GM21526 (cell line): Measurements from ENCODE around the gene DSCAM.

Experiments used
- ATAC-seq: cut with Tn5 transposase; IDR thresholded peaks from one replicate; pipeline ENCODE4 v1.9.1; 2021; ENCODE audit warnings: moderate library complexity; ENCODE audit not compliant: unreplicated experiment, low FRiP score

The DSCAM gene

DNA sequence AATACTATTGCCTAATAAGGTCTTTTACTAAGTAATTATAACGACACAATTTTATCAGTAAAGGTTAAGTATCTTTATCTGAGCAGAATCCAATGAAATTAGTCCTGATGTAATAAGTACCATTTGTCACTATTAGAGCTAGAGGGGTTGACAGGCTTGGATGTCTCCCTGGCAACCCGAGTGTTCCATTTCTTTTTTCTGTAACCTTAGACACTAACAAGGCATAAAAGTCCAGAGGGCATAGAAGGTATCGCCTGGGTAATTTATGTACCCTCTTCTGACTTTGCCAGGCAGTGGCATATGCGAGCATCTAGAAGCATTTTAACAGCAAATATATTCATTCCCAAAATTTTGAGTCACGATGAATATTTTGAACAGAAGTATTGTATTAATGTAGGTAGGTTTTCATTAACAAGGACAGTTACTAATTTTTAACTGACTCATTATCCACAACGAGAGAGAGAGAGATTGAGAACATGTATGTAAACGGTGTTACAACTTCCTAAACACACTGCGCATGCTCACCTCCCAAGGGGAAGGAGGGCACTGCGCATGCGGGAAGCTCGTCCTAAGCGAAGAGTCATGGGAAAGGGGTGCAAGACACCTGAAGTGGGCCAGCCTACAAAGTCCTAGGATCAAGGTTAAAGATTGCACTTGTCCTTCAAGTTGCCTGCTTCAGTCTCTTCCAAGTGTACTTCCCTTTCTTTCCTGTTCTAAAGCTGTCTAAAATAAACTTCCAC is 423.9 kb downstream of the DSCAM start:
- no peak for ATAC-seq

DNA sequence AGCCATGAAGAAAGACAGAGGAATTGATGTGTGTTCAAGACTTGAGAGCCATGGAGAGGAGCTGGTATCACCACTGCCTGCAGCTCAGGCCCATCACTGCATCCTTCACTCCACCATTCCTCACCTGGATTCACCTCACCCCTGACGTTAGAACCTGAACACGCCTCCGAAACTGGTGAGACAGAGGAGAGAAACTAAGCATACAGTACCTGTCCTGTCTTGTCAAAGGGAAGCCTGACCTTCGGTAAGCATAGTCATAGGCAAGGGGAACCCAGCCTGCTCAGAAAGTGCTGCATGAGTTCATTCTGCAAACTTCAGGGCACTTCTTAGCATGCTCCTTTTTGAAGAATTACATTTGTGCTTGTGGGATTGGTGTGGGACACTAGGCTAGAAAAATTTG is 425.8 kb downstream of the DSCAM start:
- no peak for ATAC-seq

DNA sequence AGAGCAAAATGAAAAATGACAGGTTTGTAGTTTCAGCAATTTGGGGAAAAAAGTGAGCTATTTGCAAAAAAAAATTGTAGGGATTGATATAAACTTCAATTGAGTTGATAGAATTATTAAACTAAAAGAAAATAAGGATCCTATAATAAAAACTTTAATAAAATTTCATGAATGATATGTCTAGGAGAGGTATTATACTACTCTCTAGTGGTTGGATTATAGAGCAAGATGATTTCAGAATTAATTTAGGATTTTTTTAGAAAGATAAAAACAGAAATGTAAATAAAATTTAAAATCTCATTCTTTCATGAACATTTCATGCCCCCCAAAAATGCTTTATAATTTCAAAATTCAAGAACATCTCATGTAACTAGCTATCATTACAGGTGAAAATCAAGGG is 430.4 kb downstream of the DSCAM start:
- no peak for ATAC-seq

DNA sequence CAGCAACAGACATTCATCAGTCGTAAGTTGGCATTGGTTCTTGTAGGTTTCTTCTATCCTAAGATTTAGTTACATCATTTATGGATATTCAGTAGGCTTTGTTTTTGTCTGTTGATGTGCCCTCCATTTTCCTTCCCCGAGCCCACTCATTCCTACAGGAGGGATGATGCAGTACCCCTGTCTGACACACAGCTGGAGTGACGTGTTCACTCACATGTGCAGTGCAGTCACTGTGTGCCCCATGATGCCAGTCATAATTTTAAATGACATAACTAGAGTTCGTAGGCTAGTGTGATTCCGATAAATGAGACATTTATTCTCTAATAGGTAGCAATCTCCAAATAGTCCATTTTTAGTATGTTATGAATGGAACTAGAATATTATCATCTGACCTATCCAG is 438.4 kb downstream of the DSCAM start:
- ATAC-seq, result no peak

DNA sequence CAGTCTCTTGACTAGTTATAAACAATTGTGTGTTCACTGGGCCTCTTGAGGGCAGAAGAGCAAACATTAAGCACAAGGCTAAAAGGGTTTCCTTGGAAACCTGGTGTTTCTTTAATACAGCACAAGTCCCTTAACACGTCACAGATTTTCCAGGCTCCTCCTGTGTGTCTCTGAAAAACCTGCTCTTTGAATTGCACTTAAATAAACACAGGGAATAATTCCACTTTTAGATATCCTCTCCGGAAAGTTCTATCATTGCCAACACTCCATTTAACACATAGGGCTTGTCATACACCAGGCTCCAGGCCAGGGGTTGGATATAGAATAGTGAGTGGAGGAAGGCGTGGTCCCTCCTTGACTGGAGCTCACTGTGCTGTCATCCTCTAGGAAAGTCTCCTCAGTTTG is 442.6 kb downstream of the DSCAM start:
- ATAC-seq, result no peak

DNA sequence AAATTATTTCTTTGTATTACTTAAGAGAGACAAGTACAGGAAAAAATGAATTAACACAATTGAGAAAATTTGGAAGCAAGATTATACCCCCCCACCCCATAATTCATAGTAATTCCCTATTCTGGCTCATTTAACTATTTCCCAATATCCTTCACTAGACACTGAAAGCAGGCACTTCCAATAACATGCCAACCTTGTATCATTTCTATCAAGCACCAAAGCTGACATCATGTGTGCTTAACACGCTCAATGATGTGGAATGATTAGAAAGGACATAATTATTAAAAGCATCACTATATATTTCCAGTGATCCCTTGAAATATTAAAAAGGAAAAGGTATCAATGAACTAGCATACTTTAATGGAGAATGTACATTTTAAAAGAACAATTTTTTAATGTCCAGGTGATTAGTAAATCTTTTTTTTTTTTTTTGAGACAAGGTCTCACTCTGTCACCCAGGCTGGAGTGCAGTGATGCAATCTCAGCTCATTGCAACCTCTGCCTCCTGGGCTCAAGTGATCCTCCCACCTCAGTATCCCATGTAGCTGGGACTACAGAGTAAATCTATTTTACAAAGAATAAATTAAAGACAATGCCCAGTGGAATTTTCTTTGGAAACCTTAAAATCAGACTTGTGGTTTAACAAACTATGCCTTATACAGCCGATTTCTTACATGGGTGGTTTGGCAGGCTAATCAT is 443.9 kb downstream of the DSCAM start:
- ATAC-seq, result no peak

DNA sequence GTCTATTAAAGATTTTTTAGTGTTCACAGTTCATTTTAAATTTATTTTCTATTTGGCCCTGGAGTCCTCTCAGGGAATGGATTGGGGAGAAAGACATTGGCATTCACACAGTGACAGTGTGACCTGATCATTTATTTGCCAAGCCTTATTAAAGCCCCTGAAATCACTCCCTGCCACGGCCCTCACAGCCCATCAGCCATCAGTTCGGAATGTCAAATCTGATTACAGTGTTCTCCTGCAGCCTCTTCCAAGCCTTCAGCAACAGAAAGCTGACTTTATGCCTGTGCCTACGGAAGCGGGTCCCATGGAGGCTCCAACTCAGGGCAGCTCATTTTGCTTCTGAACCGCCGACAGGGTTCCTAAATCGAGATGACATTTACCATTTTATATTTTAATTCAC is 451.2 kb downstream of the DSCAM start:
- no peak for ATAC-seq

DNA sequence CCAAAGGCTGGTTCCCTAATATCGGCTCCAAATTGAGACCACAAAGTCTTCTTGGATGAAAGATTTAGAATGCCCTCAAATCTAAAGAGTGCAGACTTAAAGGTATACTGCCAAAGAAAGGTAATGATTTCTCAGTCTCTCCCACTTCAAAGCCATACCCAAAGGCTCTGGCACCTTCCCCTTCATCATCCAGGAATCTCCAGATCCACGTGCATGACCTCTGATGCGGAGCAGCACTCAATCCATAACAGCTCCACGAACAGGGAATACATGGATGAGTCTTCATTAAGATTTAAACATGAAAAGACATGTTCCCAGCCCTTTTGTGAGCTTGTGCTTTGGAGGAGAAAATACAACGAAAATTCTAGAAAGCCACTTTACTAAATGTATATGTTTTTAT is 453.9 kb downstream of the DSCAM start:
- ATAC-seq, result no peak

DNA sequence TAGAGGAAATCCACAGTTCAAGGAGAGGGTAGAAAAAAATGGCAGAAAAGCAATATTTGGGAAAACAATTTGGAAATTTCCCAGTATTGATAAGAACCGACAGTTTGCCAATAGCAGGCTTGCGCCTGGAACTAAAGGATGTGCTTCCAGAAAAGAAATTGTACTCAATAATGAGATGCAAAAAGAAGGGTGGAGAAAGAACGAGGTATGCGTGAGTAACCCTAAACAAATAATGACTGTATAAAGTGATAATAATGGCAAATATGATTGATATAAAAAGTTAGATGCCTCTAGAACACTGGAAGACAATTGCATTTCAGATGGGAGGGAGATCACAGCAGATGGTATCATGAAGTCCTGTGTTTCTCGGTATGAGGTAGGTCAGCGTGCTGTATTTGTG is 458.9 kb downstream of the DSCAM start:
- ATAC-seq, result no peak

DNA sequence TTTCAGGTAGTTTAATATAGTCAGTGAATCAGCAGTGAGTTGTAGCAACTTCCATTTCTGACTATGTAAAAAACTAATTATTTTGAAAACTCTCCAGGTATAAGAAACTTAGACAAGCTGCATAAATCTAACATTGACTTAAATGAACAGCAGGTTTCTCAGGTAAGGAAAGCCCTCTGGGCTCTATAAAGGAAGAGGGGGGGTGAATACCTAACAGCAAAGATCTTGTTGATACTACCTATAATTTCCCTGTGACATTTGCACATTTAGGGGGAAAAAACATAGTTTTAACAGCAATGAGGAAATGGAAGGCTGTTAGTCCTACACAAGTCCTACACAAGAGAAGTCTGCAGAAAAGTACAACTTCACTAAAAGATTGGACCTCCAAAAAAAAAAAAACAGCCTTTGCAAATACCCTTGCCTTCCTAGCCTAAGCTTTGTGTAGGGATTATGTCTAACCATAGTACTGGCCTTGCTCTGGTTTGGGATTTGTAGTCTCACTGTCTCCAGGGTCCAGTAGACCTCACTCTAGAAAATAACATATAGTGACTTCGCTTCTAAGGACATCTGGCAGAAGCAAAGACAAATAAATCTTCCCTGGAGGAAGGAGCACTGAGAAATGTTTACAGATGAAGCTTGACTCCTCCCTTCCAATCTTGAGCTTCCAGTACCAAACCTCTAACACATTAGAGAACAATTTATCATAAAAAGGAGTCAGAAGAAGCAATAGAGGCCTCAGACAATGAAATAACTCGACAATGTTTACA is 459.8 kb downstream of the DSCAM start:
- no peak for ATAC-seq

DNA sequence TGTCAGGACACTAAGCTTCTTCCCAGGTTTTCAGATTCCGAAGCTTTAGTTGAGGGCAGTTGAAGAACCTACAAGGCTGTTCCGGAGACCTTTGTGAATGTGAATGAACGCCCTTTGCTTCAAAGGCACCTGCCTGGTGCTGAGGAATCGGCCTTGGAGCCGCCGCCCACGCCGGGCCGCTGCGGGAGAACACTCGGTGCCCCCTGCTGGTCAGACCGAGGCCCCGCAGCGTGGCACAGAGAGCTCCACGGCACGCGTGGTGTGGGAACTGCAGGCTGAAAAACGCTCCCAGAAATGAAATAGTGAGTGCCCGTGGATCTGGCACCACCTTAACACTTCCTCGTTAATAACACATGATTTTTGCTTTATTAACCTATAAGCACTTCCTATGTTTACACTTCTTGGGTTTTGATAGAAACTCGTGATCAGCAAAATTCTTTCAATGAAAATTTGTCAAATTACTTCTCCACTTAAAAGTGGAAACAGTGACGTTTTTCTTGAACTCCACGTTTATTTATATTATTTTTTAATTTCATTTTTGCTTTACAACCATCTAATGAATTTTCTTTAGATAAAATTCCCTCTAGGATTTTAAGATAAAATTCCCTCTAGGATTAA is 460.6 kb downstream of the DSCAM start:
- ATAC-seq, result no peak

DNA sequence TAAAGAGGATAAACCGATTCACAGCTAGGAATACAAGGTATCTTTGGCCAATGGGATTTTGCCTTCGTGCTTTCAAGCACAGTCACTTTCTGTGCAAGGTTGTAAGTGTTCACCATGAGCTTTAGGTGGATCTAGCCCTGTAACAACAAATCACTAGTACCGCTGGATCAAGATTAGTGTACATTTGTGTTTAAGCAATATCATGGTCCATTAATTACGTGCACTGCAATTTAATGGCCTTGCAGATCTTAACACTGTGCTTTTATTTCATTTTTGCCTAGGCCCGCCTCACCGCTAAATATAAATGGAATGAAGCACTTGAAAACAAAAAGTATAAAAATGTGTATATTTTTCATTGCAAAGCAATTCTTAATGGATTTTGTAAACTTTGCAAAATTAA is 461.1 kb downstream of the DSCAM start:
- no peak for ATAC-seq

DNA sequence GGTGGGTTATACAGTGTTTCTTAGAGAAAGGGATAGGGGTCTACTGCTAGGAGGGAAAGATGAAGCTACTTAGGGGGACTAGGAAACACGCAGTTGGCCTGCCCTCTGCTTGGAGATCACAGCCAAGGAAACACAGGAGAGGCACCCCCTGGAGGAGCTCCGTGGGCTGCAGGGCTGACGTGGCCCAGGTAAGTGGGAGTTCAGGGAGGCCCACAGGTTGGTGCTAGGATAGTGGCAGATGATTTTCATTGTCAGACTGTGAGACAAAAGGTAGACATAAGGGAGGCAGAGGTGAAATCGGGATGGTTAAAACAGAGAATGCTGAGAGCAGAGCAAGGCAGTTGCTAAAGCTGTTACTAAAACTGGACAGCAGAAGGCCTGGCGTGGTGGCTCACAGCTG is 463.0 kb downstream of the DSCAM start:
- no peak for ATAC-seq

DNA sequence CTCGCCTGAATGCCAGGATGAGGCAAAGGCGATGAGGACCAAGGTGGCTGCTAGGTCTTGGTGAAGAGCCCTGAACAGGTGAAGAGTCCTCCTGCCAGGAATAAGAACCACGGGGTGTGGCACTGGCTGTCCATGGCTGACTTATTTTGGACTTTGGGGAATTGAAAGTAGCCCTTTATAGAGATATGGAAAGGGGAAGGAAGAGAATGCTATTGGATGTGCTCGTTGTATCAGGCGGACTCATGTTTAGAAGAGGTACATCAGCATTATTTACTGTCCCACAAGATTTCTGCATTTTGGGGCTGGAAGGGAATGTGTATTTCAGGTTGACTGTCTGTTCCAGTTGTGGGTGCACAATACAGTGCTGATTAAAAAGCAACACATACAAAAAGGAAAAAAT is 465.8 kb downstream of the DSCAM start:
- no peak for ATAC-seq

DNA sequence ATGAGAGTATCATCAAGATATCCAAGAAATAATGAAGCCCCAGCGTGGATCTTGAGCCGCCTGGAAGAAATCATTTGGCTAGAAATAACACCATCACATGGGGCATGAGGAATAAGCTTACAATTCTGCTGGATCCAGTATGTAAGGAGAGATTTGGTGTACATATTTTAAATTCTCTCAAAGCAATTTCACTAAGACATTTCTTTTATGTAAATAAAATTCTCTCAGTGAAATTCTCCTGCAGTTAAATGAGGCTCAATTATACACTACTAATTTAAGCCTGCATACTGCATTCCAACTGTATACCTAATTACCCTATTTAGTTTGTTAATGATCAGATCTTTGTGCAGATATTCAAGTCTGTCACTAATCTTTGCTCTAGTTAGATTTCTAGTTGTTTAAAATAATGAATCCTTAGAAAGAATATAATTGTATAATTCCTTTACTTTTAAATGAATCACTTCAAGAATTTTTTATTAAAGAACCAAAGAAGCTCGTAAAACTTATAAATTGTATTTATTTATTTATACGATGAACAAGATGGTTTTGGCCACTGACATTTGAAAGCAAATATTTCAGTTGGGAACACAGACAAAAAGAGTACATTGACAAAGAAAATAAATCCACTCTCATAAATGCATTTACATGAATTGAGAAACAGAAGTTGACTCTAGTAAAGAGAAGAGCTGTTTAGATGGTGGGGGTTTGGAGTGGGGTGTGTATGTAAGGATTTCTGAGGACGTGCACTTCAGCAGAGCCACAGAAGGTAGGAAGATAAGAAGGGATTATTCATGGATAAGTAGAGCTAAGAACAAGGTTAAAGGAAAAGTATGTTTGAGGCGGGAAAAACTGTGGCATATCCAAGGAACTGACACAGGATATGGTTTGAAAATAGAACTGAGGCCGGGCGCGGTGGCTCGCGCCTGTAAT is 466.8 kb downstream of the DSCAM start:
- no peak for ATAC-seq

DNA sequence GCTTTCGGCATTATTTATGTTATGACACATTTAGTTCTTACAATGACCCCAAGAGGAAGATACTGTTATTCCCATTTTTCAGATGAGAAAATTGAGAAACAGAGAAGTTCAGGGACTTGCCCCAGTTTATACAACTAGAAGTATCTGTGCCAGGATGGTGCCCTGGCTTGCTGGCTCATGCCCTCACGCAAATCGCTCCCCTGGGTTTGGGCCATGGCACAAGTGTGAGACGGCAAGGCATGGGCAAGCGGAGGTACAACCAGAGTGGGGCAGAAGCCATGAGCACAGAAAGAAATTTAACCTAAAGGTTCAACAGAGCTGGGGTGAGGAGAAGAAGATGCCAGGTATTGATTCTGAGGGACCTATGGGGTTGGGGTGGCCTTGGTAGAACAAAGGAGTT is 469.8 kb downstream of the DSCAM start:
- no peak for ATAC-seq

DNA sequence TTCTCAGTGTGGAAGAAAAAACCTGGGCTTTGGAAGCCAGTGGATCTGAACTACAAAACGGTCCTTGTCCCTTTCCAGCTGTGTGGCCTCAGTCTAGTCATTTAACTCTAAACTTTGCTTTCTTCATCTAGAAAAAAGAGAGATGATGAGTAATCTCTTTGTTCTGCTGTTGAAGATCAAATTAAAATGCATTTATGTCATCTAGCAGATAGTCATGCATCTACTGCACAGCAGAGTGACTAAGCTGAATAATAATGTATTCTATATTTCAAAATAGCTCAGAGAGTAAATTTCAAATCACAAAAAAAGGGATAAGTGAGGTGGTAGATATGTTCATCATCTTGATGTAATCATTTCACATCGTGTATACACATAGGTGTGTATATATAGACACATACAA is 473.2 kb downstream of the DSCAM start:
- no peak for ATAC-seq

DNA sequence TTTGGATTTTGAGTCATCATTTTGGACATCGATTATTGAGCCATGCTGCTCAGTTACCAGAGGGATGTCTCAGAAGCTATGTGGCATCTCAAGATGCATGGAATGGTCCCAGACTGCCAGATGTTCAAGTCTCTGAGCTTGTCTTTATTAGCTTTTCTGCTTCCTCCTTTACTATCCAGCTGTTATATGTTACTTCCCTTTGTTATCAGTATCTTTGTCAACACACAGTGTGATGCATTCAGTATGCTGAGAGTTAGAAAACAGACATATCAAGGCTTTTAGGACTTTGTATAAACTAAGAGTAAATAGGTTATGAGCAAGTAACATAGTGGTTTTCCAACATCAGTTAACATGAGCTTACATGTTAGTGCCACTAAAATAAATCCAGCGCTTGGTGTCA is 474.5 kb downstream of the DSCAM start:
- ATAC-seq, result no peak

DNA sequence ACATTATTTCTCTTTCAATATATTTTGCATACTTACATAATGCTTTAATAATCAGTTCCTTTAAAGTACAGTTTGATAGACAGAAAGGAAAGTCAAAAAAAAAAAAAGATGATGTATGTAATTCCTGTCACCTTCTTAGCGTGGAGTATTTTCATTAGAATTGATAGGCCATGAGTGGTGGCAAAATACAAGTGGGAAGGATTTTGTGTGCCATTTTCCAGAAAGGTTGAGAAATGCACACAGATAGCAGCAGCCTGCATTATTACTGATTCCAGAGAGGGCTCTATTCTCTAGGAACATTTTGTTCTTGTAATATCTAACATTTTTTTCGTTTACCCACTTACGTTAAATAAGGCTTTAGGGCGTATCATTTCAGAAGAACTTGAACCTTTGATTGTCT is 475.6 kb downstream of the DSCAM start:
- ATAC-seq, result no peak

DNA sequence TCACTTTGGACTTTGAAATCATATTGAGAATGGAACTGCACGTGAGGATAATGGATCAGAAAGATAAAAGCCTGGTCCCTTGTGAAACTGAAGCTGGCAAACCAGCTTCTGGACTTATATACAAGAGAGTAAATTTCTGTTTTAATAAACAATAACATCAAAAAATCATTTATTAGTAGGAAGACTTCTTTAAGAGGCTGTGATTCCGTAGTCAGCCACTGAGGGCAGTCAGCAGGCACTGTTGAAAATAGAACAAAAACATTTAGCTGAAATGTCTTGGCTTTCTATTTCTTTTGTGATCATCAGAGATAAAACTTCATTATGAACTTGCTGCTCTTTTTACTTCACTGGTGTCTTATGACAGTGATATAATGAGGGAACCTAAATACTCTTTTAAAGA is 490.3 kb downstream of the DSCAM start:
- no peak for ATAC-seq
